Stimulated activated CD8-positive, alpha-beta memory T cell treated with anti-CD3 and anti-CD28 coated beads, Interleukin-15, amount 100 ng/mL, for 48 hours (primary cell): ENCODE data around the gene TMEM121B.

ENCODE experiments used
- DNase-seq, 2 donors: peaks; one replicate each; pipeline ENCODE4 v3.0.0-alpha.2; 2020; ENCODE audit warnings: low read depth in 2 of 2

TMEM121B gene

DNA sequence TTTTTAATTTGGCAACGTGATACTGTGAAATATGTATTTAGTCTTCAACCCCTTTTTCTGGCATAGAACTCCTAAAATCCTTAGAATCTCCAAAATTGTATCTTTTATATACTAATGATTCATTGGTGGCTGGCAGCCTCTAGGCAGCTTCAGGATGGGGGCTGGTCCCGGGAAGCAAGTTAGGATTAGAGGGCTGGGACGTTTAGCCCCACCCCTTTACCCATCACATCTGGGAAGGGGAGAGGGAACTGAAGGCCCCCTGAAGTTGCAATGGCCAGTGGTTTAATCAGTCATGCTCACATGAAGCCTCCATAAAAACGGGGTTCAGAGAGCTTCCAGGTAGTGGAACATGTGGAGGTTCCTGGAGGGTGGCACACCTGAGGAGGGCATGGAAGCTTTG is 29.3 kb downstream of the TMEM121B start:
- no peak for DNase-seq

DNA sequence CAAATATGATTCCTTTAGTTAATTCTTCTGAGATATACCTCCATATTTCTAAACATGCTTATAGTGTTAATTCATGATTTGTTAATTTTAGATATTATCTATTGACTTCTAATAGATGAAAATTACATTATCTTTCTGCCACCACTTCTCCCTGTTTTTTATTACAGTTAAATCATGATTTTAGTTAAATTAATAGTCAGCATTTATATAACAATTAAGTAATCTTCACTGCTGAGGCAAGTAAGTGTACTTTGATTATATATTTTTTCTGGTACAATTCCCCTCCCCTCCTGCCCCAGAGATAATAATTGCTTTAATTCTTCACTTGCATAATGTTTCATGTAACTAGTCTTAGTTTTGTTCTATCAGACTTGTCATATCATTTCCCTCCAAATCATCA is 30.6 kb downstream of the TMEM121B start:
- no peak for DNase-seq

DNA sequence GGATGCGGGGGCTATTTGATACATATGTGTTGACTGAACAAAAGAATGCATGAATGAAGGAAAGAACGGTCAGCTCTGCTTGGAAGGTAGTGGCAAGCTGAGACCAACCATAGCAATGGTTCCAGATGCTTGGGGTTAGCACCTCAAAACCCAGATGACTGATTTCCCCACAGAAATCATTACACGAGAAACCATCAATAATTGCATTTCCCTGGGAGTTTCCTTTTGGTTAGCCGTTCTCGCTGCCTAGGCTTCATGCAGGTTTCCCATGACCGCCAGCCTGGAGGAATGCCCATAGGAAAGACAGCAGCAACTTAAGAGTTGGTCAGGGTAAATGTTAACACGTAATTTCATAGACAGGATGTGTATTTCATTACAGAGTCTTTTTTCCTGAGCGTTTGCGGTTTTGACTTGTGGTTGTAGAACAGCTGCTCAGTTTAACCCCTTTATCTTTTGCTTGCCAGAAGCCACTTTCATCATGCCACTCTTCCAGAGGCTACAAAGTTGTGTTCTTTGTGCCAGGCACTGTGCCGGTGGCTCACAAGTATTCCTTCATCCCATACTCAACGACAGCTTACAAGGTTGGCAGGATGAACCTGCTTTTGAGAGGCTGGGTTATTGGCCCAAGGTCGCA is 33.5 kb downstream of the TMEM121B start:
- DNase-seq, result peak; percentile 30 to 55

DNA sequence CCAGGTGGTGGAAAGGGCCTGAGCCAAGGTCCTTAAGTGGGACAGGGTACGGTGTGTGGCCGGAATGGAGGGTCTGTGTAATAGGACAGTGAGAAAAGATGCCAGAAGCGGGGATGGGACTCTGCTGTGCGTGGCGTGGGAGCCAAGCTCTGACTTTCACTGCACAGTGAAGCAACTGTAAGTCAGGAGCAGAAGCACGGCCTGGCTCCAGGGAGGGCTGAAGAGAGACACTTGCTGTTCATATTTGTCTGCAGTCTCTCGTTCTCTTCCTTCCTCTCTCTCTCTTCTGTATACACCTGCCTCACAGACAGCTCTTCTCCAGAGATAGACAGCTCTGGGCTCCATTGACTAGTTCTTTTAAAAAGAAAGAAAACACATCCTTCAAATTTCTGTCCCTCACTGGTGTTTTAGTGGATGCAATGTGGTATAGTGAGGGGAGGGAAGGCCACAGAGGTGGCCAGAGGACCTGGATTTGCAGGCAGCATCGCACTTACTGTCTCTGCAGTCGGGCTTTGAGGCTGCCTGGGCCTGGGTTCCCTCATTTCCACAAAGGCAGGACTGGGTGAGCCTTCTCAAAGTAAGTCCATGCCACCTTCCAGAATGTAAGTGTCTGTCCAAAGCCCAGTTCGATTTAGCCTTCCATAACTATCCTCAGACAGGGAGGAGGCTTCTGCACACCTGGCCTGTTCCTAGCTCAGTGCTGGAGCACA is 34.2 kb downstream of the TMEM121B start:
- no peak for DNase-seq

DNA sequence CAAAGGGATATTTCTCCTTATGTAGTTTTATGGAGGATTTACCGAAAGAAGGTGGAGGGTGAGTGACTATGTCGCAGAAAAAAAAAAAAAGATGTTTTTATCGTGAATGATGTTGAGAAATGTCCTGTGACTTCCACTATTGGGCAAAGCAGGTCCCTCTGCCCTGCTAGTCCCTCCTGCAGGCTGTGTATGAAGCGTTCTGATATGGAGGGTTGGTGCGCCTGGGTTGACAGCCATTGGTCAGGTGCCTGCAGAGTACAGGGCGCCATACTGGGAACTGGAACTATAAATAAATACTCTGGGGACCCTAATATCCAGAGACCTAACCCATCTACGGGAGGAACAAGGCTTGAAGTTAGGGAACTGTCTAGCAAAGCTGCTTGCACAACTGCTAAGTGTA is 34.9 kb downstream of the TMEM121B start:
- DNase-seq, result no peak

DNA sequence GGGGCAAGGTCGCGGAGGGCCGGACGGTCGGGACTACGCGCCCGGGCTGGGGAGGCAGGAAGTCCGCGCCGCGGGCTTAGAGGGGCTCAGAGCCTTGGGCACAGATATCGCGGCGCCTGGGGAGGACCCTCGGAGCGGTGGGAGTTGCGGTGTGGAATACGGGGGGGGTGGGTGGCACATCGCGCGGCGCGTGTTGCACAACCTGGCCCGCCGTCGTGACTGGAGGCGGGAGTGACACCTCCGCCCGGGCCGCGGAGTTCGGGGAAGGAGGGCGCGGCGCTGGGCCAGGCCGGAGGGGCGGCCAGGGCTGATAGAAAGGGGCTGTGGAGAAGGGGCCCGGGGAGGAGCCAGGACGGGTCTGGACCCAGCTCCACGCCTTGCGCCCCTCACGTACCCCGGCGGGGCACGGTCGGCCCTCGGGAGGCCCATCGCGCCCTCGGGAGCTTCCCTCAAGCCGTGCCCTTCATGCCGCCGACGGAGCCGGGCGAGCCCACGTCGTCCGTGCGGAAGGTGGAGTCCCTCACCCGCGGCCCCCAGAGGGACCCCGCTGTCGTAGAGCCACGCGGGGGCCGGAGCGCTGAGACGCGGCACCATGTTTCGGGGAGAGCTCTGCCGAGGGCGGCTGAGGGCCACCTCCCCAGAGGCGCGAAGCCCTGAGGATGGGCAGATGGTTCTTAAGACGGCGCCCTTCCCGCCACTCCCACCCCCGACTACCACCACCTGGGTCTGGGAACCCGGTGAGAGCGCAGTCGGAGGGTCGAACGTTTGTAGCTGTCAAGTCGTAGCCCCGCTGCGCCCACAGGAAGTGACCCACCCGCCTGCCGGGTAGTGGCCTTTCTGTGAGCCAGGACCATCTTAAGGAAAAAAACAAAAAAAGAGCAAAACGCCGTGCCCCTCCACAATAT is 35.6 kb downstream of the TMEM121B start:
- no peak for DNase-seq

DNA sequence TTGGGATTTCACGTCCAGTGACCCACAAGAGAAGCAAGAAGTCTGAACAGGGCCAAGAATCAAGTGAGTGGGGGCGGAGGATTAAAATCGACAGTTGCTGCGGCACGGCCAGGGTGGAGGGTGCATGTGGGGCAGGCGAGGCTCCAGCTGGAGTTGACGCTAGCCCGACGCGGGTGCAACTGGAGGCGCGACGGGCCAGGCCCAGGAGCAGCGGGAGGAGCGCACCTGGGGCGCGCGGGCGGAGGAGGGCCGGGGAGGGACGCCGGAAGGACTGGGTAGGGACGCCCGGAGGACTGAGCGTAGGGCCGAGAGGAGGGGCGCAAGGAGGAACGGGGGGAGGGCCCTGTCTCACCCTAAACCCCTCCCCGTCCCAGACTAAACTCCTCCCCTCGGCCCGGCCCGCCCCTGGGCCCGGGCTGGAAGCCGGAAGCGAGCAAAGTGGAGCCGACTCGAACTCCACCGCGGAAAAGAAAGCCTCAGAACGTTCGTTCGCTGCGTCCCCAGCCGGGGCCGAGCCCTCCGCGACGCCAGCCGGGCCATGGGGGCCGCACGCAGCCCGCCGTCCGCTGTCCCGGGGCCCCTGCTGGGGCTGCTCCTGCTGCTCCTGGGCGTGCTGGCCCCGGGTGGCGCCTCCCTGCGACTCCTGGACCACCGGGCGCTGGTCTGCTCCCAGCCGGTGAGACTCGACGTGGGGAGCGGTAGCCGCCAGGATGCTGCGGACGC is 36.4 kb downstream of the TMEM121B start, which contains the start of gene IL17RA:
Gene IL17RA (plus strand): TSS at position 447 of the 723 bp plus-strand sequence. CDS start 92 bp downstream, at position 539.
- peak; percentile 85 to 87 for DNase-seq

DNA sequence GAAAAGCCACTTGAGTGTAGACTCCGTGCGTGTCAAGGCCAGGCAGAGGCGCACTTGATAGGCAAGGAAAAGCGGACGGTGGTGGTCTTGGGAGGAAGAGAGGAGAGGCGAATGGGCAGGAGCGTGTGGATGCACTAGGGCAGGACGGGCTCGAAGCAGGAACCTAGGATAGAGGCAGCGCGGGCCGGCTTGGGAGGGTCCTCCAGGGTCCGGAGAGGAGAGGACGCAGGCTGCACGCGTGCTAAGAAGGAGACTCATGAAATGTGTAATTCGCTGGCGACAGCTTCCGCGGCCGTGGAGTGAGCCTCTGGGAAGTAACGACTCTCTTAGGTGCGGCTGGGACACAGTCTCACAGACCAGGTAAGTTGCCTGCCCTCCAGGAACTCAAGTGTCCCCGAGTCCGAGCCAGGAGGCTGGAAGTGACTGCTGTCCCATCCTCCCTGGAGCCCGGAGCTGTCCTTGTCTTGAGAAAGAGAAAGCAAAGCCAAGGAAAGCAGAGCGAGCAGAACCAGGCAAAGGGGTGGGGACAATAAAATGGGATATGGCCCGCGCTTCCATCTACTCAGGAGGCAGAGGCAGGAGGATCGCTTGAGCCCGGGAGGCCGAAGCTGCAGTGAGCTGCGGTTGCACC is 37.2 kb downstream of the TMEM121B start:
- DNase-seq, result no peak

DNA sequence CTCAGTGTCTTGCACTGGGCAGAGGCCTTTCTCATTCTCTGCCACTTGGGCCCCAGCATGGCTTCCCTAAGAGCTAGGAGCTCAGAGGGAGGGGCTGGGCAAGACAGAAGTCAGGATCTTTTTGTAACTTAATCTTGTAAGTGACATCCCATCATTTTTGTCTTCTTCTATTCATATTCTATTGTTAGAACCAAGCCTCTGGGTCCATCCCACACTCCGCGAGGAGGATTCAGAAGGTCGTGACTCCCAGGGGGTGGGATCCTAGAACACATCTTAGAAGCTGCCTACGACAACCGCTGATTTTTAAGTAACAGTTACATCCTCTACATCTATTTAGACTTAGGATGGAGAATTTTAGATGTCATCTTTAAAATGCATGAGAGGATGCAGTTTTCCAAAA is 37.9 kb downstream of the TMEM121B start:
- no peak for DNase-seq

DNA sequence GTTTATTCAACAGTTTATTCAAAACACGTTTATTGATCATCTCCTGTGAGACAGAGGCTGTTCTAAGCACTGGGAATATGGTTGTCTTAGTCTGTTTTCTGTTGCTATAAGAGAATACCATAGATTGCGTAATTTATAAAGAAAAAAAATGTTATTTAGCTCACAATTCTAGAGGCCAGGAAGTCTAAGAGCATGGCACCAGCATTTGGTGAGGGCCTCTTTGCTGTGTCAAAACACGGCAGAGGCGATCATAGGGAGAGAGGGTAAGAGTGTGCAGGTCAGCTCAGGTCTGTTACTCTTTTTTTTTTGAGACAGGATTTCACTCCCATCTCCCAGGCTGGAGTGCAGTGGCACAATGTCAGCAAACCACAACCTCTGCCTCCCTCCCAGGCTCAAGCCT is 41.6 kb downstream of the TMEM121B start:
- DNase-seq, result no peak

DNA sequence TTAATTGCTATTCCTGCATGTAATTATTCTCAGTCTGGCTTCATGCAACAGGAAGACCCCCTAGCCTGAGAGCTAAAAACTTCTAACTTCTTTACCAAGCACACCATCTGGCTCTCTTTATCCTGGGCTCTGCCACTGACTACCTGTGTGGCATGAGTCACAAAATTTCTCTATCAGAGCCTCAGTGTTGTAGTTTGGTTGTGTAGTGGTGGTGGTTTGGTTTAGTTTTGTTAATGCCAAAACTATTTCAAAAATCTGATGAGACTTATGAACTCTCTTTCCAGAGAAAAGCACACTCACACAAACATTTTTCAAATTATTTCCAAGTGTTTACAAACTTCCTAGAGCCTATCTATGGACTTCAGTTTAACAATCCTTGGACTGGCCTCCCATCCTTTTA is 43.9 kb downstream of the TMEM121B start:
- no peak for DNase-seq

DNA sequence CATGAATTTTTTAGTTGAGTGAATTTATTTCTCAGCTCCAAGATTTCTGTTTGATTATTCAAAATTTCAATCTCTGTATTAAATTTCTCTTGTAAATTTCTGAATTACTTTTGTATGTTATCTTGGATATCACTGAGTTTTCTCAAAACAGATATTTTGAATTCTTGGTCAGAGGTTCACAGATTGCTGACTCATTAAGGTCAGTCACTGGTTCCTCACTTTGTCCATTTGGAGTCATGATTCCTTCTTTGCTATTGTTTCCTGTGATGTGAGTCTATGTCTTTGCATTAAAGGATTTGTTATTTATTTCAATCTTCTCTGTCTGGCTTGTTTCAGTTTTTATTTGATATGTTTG is 46.5 kb downstream of the TMEM121B start:
- DNase-seq, result no peak

DNA sequence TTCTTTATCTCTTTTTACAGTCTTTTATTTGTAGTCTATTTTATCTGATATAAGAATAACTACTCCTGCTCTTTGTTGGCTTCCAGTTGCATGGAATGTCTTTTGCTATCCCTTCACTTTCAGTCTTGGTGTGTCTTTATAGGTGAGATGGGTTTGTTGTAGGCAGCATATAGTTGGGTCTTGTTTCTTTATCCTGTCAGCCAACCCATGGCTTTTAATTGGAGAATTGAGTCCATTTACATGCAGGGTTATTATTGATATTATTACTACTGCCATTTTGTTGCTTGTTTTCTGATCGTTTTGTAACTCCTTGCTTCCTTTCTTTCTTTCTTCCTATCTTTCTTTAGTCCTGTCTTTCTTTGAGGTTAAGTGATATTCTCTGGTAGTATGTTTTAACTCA is 48.3 kb downstream of the TMEM121B start:
- no peak for DNase-seq
